KOPT-K1 (cell line): Measurements from ENCODE around the gene SCARF2.
"Not testable (repeated sequence)": the region's sequence is repeated elsewhere in the genome, so short reads cannot be mapped to it uniquely, and the experiment has no call there.

Experiments
- H3K27ac ChIP-seq: fragments of 200-600 bp; sonication (generic); 2 replicates; pipeline ENCODE4 v1.5.1; 2016; ENCODE audit warnings: antibody characterized with exemption, mild to moderate bottlenecking, low read depth, low read length; ENCODE audit not compliant: poor library complexity, severe bottlenecking
- H3K36me3 ChIP-seq: fragments of 200-600 bp; sonication (generic); 2 replicates; pipeline ENCODE4 v1.5.1; 2017; ENCODE audit warnings: antibody characterized with exemption, mild to moderate bottlenecking, low read length, moderate library complexity; ENCODE audit not compliant: insufficient read depth
- H3K9me3 ChIP-seq: fragments of 200-600 bp; sonication (generic); 2 replicates; pipeline ENCODE4 v1.5.1; 2017; ENCODE audit warnings: antibody characterized with exemption, low read length, mild to moderate bottlenecking; ENCODE audit not compliant: insufficient read depth, poor library complexity, severe bottlenecking

SCARF2 gene, protein sequence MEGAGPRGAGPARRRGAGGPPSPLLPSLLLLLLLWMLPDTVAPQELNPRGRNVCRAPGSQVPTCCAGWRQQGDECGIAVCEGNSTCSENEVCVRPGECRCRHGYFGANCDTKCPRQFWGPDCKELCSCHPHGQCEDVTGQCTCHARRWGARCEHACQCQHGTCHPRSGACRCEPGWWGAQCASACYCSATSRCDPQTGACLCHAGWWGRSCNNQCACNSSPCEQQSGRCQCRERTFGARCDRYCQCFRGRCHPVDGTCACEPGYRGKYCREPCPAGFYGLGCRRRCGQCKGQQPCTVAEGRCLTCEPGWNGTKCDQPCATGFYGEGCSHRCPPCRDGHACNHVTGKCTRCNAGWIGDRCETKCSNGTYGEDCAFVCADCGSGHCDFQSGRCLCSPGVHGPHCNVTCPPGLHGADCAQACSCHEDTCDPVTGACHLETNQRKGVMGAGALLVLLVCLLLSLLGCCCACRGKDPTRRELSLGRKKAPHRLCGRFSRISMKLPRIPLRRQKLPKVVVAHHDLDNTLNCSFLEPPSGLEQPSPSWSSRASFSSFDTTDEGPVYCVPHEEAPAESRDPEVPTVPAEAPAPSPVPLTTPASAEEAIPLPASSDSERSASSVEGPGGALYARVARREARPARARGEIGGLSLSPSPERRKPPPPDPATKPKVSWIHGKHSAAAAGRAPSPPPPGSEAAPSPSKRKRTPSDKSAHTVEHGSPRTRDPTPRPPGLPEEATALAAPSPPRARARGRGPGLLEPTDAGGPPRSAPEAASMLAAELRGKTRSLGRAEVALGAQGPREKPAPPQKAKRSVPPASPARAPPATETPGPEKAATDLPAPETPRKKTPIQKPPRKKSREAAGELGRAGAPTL

DNA sequence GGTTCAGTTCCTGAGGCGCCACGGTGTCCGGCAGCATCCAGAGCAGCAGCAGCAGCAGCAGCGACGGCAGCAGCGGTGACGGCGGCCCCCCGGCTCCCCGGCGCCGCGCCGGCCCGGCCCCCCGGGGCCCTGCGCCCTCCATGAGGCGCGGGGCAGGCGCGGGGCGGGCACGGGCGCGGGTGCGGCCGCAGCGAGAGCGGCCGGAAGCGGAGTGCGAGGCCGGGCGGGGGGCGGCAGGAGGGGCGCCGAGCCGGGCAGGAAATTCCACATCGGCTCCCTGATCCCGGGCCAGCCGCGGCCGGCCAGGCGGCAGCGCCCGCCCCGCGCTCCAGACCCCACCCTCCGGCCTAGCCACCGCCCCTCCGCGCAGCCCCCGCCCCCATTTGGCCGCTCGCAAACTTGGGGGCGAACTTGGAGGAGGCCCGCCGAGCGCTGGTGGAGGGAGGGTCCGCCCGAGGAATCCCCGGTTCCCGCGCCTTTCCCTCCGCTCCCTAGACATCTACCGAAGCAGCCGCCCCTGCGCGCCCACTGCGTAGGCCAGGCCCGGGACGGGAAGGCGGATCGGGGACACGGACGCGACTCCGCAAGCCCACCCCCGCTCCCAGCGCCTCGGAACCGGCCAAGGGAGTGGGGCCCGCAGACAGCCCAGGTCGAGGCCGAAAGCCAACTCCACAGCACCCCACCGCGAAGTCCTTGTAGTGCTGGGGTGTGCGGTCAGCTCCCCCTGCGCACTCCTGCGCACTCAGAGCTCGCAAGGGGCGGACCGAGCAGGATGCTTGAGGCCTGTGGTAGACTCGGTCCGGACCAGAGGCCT is at the start of gene SCARF2:
SCARF2 (minus strand) TSS at position 213 of the 814 bp plus-strand sequence; CDS start at position 142, 71 bp downstream.
- Histone ChIP-seq H3K9me3 (no peaks in the 10 kb centered on the region), H3K36me3 (peaks cover 4% of the 10 kb centered on the region; the same call in 1 of the 2 replicates), H3K27ac (no peak within 1 kb of the TSS)

DNA sequence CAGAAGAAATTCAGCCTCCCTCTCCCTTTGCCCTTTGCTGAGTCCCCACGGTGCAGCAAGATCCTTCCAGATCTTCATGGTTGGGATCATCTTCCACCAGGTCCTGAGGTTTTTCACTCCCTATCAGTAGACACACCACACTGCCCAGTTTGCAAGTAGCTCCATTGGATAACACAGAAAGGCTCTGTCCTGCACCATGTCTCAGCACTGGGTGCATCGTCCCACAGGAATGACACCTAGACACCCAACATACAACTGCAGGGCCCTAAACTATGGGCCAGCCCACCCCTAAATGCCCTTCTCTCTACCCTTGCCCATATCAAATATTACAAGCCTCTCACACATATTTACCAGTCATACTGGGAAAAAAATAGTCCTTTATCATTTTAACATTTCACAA is 48.6 kb upstream of the SCARF2 start:
- H3K27ac ChIP-seq = no peak overlapping the region
- H3K9me3 ChIP-seq = no peaks in the 10 kb centered on the region
- H3K36me3 ChIP-seq = peaks cover 12% of the 10 kb centered on the region; the same call in 1 of the 2 replicates

DNA sequence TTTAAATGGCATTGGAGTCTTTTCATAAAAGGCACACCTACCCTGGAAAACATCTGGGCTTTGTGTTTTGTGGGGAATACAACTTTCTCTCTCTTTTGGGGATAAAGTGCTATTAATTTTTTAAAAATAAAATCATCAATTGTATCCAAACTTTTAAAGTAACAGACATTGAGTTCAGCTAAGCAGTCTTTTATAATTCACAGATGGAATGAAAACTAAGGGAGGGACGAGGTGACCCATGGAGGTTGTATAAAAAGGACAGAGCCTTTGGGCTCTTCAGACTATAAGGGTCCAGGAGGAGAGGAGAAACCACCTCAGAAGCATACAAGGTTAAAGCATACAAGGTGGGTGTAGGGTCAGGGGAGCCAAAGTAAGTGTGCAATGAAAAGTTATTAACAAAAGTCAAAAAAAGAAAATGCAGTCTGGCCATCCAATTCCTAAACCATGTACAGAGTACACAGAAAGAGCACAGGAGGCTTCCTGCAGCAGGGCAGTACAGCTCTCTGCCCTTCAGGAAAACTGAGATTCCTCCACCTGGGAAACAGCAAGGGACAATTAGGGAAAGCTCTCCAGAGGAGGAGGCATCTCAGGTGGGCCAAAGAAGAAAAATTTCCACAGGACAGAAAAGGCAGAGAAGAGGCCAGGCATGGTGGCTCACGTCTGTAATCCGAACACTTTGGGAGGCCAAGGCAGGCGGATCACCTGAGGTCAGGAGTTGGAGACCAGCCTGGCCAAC is 47.5 kb upstream of the SCARF2 start:
- Histone ChIP-seq H3K36me3 (peaks cover 12% of the 10 kb centered on the region; the same call in 1 of the 2 replicates), H3K27ac (no peak overlapping the region), H3K9me3 (no peaks in the 10 kb centered on the region)

DNA sequence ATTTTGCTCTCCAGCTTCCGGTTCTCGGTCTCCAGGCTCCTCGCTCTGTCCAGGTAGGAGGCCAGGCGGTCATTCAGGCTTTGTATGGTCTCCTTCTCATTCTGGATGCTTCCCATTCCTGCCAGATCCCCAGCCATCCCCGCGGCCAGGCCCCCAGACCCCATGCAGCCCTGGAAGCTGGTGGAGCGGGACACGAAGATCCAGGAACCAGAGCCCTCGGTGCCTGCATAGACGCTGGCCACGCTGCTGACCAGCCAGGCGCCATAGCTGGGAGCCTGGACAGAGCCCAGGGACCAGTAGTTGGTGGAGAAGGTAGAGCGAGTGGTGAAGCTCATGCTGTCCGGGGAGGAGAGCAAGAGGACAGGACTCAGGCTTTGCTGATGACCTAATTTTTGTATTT is 46.1 kb upstream of the SCARF2 start:
- Histone ChIP-seq H3K27ac (no peak overlapping the region), H3K36me3 (peaks cover 12% of the 10 kb centered on the region; the same call in 1 of the 2 replicates), H3K9me3 (no peaks in the 10 kb centered on the region)

DNA sequence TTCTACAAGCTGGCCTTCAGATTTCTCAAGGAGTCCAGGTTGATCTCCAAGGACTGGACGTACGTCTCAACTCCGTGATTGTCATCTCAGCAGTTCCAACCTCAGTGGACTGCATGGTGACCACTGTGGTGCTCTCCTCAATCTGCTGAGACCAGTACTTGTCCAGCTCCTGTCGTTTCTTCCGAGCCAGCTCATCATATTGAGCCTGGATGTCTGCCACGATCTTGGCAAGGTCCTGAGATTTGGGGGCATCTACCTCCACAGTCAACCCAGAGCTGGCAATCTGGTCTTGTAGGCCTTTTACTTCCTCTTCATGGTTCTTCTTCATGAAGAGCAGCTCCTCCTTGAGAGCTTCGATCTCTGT is 45.5 kb upstream of the SCARF2 start:
- not testable (repeated sequence) for H3K36me3 ChIP-seq, H3K27ac ChIP-seq, H3K9me3 ChIP-seq

DNA sequence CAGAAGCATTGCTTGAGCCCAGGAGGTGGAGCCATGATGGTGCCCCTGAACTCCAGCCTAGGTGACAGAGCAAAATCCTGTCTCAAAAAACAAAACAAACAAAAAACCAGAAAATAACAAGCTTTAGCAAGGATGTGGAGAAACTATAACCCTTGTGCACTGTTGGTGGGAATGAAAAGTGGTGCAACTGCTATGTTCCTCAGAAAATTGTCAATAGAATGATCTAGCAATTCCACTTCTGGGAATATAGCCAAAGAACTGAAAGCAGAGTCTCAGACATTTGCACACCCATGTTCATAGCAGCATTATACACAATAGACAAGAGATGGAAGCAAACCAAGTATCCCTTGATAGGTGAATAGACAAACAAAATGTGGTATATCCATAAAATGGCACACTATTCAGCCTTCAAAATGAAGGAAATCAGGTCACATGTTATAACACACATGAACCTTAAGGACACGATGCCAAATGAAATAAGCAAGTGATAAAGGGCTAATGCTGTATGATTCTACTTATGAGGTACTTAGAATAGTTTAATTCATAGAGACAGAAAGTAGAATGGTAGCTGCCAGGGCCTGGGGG is 42.1 kb upstream of the SCARF2 start:
- Histone ChIP-seq H3K9me3 (no peaks in the 10 kb centered on the region), H3K36me3 (peaks cover 9% of the 10 kb centered on the region; the same call in 1 of the 2 replicates), H3K27ac (no peak overlapping the region)

DNA sequence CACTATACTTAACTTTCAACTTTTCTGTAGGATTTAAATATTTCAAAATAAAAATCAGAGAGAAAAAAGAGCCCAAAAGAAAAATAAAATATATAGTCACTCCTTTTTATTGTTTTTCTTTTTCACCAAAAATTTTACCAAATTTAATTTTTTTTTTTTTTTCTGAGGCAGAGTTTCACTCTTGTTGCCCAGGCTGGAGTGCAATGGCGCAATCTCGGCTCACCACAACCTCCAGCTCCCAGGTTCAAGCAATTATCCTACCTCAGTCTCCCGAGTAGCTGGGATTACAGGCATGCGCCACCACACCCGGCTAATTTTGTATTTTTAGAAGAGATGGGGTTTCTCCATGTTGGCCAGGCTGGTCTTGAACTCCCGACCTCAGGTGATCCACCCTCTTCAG is 40.4 kb upstream of the SCARF2 start:
- not testable (repeated sequence) for H3K27ac ChIP-seq, H3K9me3 ChIP-seq

DNA sequence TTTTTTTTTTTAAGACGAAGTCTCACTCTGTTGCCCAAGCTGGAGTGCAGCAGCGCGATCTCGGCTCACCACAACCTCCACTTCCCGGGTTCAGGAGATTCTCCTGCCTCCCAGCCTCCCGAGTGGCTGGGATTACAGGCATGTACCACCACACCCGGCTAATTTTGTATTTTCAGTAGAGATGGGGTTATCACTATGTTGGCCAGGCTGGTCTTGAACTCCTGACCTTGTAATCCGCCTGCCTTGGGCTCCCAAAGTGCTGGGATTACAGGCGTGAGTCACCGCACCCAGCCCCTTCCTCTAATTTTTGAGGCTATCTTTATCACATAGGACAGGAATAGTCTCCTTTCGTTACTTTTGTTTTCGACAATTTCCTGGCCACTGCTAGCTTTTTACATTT is 37.9 kb upstream of the SCARF2 start:
- H3K36me3 ChIP-seq, H3K9me3 ChIP-seq, H3K27ac ChIP-seq: not testable (repeated sequence)

More for the DNA sequence above, 40.4 kb upstream of the SCARF2 start:
- H3K36me3 ChIP-seq = not testable (repeated sequence)

DNA sequence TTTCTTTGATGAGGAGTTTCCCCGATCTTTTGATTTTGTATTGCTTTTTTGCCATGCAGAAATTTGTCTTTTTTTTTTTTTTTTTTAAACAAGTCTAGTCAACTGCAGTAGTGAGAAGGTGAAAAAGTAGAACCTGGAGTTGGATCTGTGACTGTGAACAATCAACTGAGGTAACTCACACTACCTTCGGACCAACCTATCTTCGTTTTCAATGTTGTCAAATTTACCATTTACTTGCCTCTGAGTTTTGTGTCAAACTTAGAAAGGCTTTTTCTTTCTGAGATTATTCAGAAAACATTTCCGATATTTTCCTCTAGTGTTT is 37.5 kb upstream of the SCARF2 start:
- Histone ChIP-seq H3K9me3 (no peaks in the 10 kb centered on the region), H3K36me3 (no peaks in the 10 kb centered on the region; the same call in 1 of the 2 replicates), H3K27ac (no peak overlapping the region)

DNA sequence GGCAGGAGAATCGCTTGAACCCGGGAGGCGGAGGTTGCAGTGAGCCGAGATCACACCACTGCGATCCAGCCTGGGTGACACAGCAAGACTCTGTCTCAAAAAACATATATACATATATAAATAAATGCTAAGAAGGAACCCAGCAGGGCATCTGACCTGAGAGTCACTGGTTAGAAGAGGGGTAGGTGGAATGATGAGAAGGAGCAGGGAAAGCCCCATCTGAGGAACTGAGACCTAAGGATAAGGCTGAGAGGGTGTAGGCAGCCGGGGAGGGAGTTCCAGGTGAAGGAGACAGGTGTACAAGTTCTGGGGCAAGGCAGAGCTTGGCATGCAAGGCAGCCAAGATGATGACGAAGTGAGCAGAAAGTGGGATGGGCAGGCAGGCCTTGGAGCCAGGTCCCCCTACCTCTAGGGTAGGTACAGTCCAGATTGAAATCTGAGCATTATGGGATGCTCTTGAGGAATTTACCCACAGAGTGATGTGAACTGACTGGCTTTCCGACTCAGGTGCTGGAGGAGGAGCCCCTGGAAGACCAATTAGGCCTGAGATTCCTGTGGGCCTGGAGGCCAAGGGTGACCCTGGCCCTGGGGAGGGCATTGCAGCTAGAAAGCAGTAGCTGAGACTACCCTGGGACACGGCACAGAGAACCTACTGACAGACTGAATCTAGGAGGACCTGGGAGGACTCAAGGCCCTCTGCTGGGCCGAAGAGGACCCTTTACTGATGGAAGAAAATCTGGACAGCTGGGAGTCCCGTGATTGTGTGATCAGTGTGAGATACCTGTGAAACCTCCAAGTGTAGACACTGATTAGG is 35.2 kb upstream of the SCARF2 start:
- Histone ChIP-seq H3K9me3 (no peaks in the 10 kb centered on the region), H3K36me3 (peaks cover 13% of the 10 kb centered on the region; the same call in 1 of the 2 replicates)

DNA sequence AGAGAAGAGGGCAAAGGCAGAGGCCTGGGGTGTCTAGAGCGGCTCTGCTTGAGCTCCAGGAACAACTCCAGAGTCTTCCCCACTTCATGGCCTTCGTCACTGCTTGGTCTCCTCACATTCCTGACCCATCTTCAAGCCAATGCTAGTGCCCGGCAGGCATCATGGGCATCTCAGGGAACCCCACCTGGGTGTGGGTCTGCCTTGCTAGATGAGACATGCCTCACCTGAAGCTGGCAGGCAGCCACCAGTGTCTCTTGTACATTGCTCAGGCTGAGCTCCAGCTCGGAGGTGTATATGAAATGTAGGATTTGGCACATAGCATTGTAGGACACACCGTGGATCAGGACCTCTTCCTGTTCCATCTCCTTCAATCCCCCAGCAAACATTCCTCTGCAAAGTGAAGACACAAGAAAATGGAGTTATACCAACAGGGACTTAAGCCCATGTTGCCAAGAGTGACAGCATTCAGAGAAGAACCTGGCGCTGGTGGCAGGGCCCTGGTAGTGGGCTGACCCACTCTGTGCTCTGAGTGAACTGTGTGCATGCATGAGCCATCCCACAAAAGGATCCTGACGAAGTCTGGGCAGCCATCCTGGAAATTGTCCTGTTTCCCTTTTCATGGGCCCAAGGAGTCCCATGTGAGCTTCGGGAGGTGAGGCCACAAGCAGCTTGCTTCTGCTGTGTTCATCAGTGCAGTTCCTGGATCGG is 33.7 kb upstream of the SCARF2 start:
- no peak overlapping the region for H3K27ac ChIP-seq
- H3K9me3 ChIP-seq = no peaks in the 10 kb centered on the region
- peaks cover 13% of the 10 kb centered on the region; the same call in 1 of the 2 replicates for H3K36me3 ChIP-seq

More for the DNA sequence above, 35.2 kb upstream of the SCARF2 start:
- no peak overlapping the region for H3K27ac ChIP-seq

DNA sequence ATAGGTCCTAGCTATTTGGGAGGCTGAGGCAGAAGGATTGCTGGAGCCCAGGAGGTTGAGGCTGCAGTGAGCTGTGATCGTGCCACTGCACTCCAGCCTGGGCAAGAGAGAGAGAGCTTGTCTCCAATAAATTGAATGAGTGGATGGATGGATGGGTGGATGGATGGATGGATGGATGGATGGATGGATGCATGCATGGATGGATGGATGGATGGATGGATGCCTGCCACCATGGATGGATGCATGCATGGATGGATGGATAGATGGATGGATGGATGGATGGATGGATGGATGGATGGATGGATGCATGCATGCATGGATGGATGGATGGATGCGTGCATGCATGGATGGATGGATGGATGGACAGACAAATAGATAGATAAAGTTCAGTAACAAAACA is 32.9 kb upstream of the SCARF2 start:
- H3K36me3 ChIP-seq = peaks cover 13% of the 10 kb centered on the region; the same call in 1 of the 2 replicates
- H3K27ac ChIP-seq, H3K9me3 ChIP-seq: not testable (repeated sequence)
